Measurements from ENCODE around the gene SHQ1.
A peak's percentile ranks its signal among the peaks of the same experiment; 100 is the strongest.

SHQ1 gene

DNA sequence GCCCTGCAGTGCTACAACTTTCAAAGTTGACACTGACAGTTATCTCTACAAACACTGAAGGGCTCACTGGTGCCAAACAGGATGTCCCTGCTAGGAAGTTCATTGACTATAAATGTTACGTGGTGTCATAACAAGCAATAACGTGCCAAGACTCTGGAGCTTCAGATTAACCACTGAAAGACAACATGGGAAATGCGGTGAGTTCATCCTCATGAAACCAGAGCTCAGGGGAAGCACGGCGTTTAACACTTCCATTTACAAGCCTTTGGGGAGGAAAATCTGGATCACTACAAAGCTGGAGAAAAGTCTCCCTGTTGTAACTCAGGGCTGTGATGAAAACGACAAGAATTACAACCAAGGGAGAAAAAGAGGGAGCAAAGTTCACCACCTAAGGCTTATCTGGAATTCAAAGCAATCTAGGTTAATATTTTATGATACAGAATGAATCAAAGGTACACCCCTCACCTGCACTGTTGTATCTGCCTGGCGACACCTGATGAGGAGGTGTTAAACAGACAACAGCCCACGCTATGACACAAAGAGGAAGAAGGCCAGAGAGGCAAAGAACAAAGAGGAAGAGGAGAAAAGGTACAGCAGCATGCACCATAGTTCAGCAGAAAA lies 27.0 kb downstream of the SHQ1 start:
- Mint-ChIP-seq H3K9me3 (no peaks in the 10 kb centered on the region), H3K27me3 (ENCODE audit: low read depth) (no peaks in the 10 kb centered on the region), H3K4me1 (peaks cover 10% of the 10 kb centered on the region), H3K36me3 (ENCODE audit: low read depth) (peaks cover under 1% of the 10 kb centered on the region), H3K27ac (no peak overlapping the region), H3K4me3 (no peak overlapping the region)
- TF ChIP-seq, protein P1, sequence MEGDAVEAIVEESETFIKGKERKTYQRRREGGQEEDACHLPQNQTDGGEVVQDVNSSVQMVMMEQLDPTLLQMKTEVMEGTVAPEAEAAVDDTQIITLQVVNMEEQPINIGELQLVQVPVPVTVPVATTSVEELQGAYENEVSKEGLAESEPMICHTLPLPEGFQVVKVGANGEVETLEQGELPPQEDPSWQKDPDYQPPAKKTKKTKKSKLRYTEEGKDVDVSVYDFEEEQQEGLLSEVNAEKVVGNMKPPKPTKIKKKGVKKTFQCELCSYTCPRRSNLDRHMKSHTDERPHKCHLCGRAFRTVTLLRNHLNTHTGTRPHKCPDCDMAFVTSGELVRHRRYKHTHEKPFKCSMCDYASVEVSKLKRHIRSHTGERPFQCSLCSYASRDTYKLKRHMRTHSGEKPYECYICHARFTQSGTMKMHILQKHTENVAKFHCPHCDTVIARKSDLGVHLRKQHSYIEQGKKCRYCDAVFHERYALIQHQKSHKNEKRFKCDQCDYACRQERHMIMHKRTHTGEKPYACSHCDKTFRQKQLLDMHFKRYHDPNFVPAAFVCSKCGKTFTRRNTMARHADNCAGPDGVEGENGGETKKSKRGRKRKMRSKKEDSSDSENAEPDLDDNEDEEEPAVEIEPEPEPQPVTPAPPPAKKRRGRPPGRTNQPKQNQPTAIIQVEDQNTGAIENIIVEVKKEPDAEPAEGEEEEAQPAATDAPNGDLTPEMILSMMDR (IDR thresholded peaks at IDR 0.05; ENCODE audit: unreplicated experiment in 3 of 3) = no peak

DNA sequence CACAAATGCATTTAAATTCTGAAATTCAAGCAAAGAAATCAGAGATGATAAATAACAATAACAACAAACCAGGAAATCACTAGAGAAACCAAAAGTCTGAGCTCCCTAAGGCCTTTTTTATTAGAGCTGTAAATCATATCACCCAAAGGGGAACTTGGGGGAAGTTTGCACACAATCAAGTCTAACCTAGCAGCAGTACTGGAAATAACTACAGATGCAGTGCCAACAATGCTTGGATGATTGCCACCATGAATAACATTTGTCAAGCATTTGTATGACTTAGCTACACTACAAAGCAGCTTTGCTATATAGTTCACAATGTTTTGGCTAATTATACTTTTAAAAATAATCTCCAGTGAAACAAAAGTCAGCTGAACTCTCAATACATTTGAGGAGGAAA lies 27.8 kb downstream of the SHQ1 start:
- peaks cover 10% of the 10 kb centered on the region for H3K4me1 Mint-ChIP-seq
- peak overlapping the region in 2 of 3 experiments; percentile 3 to 36 for H3K27ac Mint-ChIP-seq
- H3K36me3 Mint-ChIP-seq (ENCODE audit: low read depth) = peaks cover 9% of the 10 kb centered on the region
- no peak overlapping the region for H3K4me3 Mint-ChIP-seq
- H3K9me3 Mint-ChIP-seq = no peaks in the 10 kb centered on the region
- TF ChIP-seq, protein P1 (IDR thresholded peaks at IDR 0.05; ENCODE audit: unreplicated experiment in 3 of 3) = no peak
- no peaks in the 10 kb centered on the region for H3K27me3 Mint-ChIP-seq (ENCODE audit: low read depth)

DNA sequence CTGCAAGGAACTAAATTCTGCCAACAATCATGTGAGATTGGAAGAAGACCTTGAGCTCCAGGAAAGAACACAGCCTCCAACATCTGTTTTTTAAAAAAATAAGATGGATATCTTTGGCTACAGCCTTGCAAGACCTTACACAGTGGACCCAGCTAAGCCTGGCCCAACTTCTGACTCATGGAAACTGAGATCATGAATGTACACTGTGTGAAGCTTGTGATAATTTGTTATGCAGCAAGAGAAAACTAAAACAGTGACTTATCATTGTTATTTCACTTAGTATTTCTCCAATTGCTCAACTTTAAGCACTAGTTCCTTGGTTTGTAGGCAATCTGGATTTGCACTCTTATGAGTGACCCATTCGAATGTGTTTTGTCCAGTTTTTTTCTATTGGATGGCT lies 29.3 kb downstream of the SHQ1 start:
- H3K9me3 Mint-ChIP-seq = no peaks in the 10 kb centered on the region
- TF ChIP-seq, protein P1 (IDR thresholded peaks at IDR 0.05; ENCODE audit: unreplicated experiment in 3 of 3) = no peak
- peaks cover 10% of the 10 kb centered on the region for H3K4me1 Mint-ChIP-seq
- no peak overlapping the region for H3K4me3 Mint-ChIP-seq
- H3K36me3 Mint-ChIP-seq (ENCODE audit: low read depth) = peaks cover 10% of the 10 kb centered on the region
- H3K27ac Mint-ChIP-seq = no peak overlapping the region
- H3K27me3 Mint-ChIP-seq (ENCODE audit: low read depth) = peaks cover 4% of the 10 kb centered on the region

DNA sequence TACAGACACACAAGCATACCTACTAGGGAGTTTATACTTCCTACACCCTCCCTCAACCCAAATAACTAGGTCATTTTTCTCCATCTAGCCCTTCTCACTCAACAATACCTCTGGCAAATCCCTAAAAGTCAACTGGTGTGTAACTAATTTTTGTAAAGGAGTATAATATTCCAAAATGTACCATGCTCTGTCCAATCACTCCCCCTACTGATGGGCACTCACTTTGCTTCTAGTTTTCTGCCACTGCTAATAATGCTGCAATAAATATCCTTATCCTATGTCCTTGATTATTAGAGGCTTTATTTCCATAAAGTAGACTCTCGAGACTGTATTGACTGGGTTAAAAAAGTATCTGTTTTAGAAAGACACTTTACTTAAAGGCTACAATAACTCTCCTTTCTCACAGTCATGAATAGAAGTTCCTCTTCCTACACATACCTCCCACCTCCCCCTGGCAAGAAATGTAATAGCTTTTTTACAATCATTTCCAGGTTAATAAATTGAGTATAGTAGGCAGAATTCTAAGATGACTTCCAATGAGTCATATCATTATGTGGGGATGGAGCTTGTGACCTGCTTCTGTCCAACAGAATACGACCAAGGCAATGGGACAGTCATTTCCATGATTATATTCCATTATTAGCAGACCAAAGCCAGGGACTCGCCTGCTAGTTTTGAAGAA lies 30.0 kb downstream of the SHQ1 start:
- TF ChIP-seq, protein P1 (IDR thresholded peaks at IDR 0.05; ENCODE audit: unreplicated experiment in 3 of 3) = peak; percentile 56 to 85 (median 69)
- no peaks in the 10 kb centered on the region for H3K9me3 Mint-ChIP-seq
- H3K4me1 Mint-ChIP-seq = peaks cover 10% of the 10 kb centered on the region
- H3K4me3 Mint-ChIP-seq = no peak overlapping the region
- H3K27me3 Mint-ChIP-seq (ENCODE audit: low read depth) = peaks cover 4% of the 10 kb centered on the region
- peaks cover 10% of the 10 kb centered on the region for H3K36me3 Mint-ChIP-seq (ENCODE audit: low read depth)
- no peak overlapping the region for H3K27ac Mint-ChIP-seq

DNA sequence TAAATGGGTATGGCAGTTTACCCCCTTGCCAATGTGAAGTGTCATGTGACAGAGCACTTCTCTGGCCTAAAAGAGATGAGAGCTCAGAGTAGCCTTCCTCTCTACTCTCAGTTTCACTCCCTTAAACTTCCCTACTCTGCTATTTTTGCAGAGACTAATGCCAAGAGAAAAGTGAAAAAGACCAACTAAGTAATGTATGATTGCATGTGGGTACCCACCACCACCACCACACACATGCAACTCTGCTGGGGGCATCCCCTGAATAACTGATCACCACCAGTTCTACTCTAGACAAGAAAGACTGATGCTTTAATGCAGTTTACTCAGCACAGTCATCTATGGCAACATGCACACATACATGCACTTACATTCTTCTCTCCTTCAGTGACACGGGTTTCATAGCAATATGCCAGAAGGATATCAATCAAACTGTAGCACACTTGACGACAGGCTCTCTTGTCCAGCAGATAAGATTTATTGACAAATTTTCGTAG lies 31.3 kb downstream of the SHQ1 start:
- H3K27me3 Mint-ChIP-seq (ENCODE audit: low read depth) = peaks cover 4% of the 10 kb centered on the region
- H3K9me3 Mint-ChIP-seq = no peaks in the 10 kb centered on the region
- no peak overlapping the region for H3K27ac Mint-ChIP-seq
- TF ChIP-seq, protein P1 (IDR thresholded peaks at IDR 0.05; ENCODE audit: unreplicated experiment in 3 of 3) = no peak
- H3K4me1 Mint-ChIP-seq = peaks cover 10% of the 10 kb centered on the region
- H3K36me3 Mint-ChIP-seq (ENCODE audit: low read depth) = peaks cover 10% of the 10 kb centered on the region
- no peak overlapping the region for H3K4me3 Mint-ChIP-seq
